SH-SY5Y (cell line): ENCODE results near the gene PRDM10.

ENCODE experiments used
- GATA2 ChIP-seq: IDR thresholded peaks from 2 replicates; pipeline ENCODE4 v1.6.1; 2011; ENCODE audit warnings: mild to moderate bottlenecking, low read depth, low read length
- GATA3 ChIP-seq: IDR thresholded peaks from 2 replicates; pipeline ENCODE4 v1.6.1; 2011; ENCODE audit warnings: low read depth, mild to moderate bottlenecking, low read length, moderate library complexity

The PRDM10 gene

GRCh38 chr11:129948926-129949466, 53.6 kb downstream of the PRDM10 start:
- TF ChIP-seq GATA3 (no peak), GATA2 (no peak)

- TF ChIP-seq GATA3 (no peak), GATA2 (no peak)
Measured at GRCh38 chr11:129947474-129947873, 55.2 kb downstream of the PRDM10 start.

- TF ChIP-seq GATA3 (no peak), GATA2 (no peak)
Measured at GRCh38 chr11:129946965-129947364, 55.7 kb downstream of the PRDM10 start.

- TF ChIP-seq GATA3 = no peak
- no peak for TF ChIP-seq GATA2
Measured at GRCh38 chr11:129946256-129946655, 56.4 kb downstream of the PRDM10 start.

- TF ChIP-seq GATA3 (no peak), GATA2 (no peak)
Measured at GRCh38 chr11:129945373-129945772, 57.3 kb downstream of the PRDM10 start.

GRCh38 chr11:129944696-129945095, 57.9 kb downstream of the PRDM10 start:
- TF ChIP-seq GATA3 (no peak), GATA2 (no peak)

- TF ChIP-seq GATA2 = no peak
Measured at GRCh38 chr11:129943036-129943435, 59.6 kb downstream of the PRDM10 start.

GRCh38 chr11:129939510-129939909, 63.1 kb downstream of the PRDM10 start:
- no peak for TF ChIP-seq GATA2
- TF ChIP-seq GATA3 = no peak

- TF ChIP-seq GATA3 (no peak), GATA2 (no peak)
Measured at GRCh38 chr11:129938764-129939163, 63.9 kb downstream of the PRDM10 start.

GRCh38 chr11:129937592-129938238, 64.9 kb downstream of the PRDM10 start:
- TF ChIP-seq GATA3 (no peak), GATA2 (no peak)

- TF ChIP-seq GATA2 (no peak), GATA3 (no peak)
Measured at GRCh38 chr11:129935723-129936122, 66.9 kb downstream of the PRDM10 start.

- TF ChIP-seq GATA2 = no peak
- TF ChIP-seq GATA3 = no peak
Measured at GRCh38 chr11:129933891-129934290, 68.7 kb downstream of the PRDM10 start.

GRCh38 chr11:129933262-129933661, 69.4 kb downstream of the PRDM10 start:
- TF ChIP-seq GATA2 (no peak), GATA3 (no peak)

GRCh38 chr11:129932381-129933067, 70.1 kb downstream of the PRDM10 start:
- no peak for TF ChIP-seq GATA3
- TF ChIP-seq GATA2 = no peak

- TF ChIP-seq GATA2 = no peak
- TF ChIP-seq GATA3 = no peak
Measured at GRCh38 chr11:129930743-129931142, 71.9 kb downstream of the PRDM10 start.
